Stimulated activated CD4-positive, alpha-beta T cell treated with anti-CD3 and anti-CD28 coated beads, Interleukin-1b, Interleukin-23, amount 100 ng/mL, for 48 hours (primary cell): Measurements from ENCODE around the gene SPIN4.
"Not testable (repeated sequence)": the region's sequence is repeated elsewhere in the genome, so short reads cannot be mapped to it uniquely, and the experiment has no call there.

Experiments
- DNase-seq: peaks from one replicate; pipeline ENCODE4 v3.0.0-alpha.2; 2020

The SPIN4 gene

DNA sequence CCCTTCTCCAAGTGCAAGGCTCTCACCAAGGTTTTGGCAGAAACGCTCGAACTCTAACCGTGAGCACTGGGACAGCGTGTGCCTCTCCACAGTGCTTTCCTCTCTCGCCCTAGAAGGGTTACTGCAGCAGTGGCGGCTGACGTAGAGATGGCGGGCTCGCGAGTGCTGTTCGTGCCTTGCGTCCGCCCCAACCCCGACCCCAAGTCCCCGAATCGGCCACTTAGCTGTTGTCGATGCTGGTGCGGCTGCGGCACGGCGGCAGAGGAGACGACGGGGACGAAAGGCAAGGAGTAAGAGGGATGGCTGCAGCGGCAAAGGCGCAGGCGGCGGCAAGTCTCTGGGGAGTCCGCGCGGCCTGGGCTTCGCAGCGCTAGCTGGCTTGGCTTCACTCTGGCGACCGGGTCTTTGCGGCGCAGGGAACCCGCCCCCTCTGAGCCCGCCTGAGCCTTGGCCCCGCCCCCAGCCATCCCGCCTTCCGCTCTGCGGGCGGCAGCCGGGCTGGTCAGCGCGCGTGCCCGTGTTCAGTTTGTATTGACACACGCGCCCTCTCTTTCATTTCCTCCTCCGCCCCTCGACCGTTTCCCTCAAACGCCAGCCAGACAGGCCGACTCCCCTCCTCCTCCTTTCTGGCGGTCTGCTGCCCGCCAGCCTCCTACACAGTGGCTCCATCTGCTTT lies at the start of gene SPIN4:
SPIN4 (minus strand) TSS at position 392 of the 676 bp plus-strand sequence. CDS start 513 bp downstream, outside the sequence.
- peak; percentile 62 for DNase-seq

DNA sequence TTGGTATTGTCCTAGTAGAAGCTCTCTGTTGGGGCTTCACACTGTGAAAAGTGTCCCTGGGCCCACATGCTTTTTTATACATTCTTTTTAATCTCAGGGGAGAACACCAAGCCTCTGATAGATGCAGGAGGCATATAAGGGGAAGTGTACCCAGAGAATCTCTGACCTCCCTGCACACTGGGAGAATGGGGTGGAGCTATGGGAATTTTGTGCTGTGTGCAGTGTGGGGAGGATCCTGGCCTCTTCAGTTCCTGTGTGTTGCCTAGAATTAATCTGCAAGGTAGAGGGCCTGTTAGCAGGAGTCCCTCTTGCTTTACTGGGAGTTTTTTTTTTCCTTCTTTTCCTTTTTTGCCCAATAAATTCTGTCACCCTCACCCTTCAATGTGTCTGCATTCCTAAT lies 49.2 kb upstream of the SPIN4 start:
- DNase-seq: no peak

DNA sequence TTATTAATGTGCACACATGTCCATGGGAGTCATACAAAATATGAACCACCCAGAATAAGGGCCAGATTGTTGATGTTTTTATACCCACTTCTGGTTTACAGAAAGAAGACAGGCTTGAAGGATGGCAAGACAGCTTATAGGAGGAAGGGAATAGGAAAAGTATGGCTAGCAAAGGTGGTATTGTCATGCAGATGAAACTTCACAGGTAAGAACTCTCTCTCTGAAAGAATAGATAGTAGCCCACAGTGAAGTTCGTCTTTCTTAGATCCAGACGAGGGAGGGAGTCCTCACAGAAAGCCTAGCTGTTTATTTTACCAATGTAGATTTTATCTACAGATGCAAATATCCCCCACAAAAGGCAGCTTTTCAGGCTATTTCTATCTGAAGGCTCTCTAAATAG lies 43.7 kb upstream of the SPIN4 start:
- DNase-seq: no peak

DNA sequence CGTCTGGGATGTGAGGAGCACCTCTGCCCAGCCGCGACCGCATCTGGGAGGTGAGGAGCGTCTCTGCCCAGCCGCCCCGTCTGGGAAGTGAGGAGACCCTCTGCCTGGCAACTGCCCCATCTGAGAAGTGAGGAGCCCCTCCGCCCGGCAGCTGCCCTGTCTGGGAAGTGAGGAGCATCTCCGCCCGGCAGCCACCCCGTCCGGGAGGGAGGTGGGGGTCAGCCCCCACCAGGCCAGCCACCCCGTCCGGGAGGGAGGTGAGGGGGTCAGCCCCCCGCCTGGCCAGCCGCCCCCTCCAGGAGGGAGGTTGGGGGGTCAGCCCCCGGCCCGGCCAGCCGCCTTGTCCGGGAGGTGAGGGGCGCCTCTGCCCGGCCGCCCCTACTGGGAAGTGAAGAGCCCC lies 42.0 kb upstream of the SPIN4 start:
- DNase-seq: not testable (repeated sequence)

DNA sequence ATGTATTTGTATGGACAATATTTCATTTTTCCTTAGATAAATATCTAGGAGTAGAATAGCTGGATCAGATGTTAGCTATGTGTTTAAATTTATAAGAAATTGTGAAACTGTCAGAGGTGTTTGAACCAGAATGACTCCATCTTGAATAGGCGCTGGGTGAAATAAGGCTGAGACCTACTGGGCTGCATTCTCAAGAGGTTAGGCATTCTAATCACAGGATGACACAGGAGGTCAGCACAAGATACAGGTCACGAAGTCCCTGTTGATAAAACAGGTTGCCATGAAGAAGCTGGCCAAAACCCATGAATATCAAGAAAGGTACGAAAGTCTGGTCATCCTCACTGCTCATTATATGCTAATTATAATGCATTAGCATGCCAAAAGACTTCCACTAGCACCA lies 36.3 kb upstream of the SPIN4 start:
- DNase-seq: no peak

DNA sequence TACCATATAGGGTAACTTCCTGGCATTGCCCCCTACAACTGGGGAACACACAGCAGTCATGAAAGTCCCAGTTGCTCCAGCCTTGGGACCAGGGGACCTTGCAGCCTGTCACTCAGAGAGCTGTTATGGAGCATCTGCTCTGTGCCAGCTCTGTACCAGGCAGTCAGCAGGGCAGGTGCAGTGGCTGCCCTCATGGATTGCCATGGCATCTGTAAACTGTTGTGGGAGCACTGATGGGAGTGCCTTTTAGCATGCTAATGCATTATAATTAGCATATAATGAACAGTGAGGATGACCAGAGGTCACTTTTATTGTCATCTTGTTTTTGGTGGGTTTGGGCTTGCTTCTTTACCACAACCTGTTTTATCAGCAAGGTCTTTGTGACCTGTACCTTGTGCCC lies 33.1 kb upstream of the SPIN4 start:
- not testable (repeated sequence) for DNase-seq

DNA sequence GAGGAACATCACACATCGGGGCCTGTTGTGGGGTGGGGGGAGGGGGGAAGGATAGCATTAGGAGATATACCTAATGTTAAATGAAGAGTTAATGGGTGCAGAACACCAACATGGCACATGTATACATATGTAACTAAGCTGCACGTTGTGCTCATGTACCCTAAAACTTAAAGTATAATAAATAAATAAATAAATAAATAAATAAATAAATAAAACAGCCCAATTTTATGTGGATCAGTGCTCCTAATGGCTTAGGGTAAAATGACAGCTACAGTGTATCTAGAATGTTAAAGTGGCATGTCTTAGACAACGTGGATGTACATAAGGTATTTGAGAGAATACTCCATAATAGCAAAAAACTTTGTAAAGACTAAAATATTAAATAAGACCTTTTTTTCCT lies 21.9 kb upstream of the SPIN4 start:
- not testable (repeated sequence) for DNase-seq

DNA sequence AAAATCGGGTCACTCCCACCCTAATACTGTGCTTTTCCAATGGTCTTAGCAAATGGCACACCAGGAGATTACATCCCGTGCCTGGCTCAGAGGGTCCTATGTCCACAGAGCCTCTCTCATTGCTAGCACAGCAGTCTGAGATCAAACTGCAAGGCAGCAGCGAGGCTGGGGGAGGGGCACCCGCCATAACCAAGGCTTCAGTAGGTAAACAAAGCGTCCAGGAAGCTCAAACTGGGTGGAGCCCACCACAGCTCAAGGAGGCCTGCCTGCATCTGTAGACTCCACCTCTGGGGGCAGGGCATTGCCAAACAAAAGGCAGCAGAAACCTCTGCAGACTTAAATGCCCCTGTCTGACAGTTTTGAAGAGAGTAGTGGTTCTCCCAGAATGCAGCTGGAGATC lies 16.6 kb upstream of the SPIN4 start:
- DNase-seq: not testable (repeated sequence)

DNA sequence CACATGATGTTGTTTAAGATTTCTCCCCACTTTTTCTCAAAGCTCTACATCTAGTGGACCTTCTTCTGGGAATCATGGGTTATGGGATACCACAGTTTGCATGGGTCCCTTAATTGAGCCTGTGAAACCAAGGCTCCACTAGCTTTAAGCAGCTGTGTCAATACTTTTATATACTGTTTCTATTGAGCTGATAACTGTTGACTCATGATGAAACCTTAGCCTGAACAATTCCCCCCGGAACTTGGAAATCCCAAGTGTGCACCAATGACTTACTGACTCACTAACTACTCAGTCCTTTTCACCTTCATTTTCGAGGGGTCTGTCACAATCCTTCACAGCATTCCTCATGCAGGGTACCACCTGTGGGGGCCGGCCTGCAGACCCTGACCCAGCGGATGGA lies 12.7 kb upstream of the SPIN4 start:
- DNase-seq: no peak

DNA sequence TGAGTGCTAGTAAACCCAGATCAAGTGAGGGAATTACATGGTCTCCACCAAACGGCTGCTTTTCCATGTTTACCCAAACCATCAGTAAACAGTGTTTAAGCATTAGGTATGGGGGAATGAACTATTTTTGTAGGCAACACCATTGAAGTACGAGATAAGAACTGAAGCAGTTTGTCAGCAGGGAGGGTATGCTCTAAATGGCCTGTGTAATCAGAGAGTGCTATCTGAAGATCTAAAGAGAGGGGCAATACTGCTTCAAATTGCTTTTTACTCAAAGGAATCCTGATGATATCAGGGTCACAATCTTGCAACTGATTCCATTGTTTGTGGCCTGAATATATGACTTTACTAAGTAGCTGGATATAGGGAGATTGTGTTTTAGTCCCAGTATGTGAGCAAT lies 10.4 kb upstream of the SPIN4 start:
- DNase-seq: no peak

DNA sequence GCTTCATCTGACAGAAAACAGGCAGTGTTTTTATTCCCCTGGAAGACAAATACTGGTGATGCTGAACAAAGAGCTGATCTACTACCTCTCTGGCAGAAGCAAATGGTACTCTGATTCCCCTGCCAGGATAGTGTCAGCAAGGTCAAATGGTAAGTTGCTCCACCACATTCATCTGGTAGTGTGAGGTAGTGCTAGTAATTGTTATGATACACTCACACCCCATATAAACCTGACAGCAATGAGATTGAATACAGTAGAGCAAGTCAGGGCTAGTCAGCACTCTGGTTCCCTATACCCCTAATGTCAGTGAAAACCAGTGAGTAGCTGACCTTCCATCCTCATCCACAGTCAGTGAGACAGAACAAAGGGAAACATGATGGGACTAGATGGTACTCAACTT lies 3.4 kb upstream of the SPIN4 start:
- DNase-seq: no peak

DNA sequence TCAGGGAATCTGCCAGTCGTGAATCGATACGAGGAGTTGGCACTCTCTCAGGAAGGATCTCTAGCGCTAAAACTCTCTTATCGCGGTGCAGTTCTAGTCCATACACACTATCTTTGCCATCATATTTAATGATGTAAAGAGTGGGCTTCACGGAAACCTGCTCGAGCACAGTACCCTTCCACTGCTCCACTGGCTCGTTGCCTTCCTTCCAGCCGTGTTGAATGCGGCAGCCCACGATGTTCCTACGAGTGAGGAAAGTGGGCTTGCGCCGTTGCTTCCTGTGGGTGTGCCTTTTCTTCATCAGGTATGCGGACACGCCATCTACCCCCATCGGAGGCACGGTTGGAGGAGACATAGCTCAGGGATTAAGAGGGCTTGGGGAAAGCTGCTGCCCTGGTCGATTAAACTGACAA lies 661 bp downstream of the SPIN4 start:
- no peak for DNase-seq

DNA sequence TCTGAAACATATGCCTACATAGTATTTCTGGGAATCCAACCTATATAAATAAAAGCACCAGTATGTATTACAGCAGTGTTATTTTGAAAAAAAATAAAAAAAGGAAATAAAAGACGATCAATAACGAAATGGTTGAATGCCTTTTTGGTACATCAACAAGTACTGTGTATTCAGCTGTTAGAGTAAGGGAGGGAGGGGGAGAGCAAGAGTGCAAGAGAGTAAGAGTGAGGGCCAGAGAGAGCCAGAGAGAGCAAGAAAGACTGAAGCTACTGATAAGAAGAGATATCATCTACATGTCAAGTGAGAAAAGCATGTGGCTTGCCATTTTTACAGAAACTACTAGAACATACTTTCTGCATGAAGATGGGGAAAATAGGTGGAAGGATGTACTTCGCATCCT lies 1.8 kb downstream of the SPIN4 start:
- no peak for DNase-seq

DNA sequence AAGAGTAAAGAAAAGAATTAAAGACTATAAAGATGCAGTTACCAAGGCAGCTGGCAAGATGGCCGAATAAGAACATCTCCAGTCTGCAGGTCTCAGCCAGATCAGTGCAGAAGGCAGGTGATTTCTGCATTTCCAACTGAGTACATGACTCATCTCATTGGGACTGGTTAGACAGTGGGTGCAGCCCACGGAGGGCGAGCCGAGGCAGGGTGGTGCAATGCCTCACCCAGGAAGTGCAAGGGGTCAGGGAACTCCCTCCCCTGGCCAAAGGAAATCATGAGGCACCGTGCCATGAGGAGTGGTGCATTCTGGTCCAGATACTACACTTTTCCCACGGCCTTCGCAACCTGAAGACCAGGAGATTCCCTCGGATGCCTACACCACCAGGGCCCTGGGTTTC lies 20.5 kb downstream of the SPIN4 start:
- no peak for DNase-seq

DNA sequence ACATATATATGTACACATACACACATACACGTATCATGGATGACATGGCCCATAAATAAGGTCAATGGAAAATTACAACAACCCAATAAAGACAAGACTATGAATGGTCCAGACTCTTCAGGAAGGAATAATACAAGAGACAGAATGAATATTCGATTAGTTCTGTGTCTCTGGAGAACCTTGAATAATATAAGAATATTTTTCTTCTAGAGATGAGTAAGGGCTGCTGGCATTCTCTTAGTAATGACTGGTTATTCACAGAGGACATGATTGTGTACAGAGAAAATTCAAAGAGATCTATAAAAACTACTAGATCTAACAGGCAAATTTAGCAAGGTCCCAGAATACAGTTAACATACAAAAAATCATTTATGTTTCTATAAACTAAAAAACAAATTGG lies 23.3 kb downstream of the SPIN4 start:
- no peak for DNase-seq

DNA sequence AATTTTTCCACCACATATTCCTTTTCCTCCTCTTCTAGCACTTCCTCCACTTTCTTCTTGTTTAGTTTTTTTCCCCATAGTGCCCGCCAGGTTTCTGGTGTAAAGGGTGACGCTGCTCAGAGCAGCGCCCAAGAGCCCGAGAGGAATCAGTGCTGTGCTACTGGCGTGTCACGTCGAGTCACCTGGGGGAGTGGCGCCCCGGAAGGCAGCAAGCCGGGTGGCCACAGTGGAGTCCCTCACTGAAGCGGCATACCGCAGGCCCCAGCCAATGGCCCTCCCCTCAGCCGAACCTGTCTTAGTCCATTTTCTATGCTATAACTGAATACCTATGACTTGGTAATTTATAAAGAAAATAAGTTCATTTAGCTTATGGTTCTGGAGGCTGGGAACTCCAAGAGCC lies 51.5 kb downstream of the SPIN4 start:
- no peak for DNase-seq
